ENCODE data around the gene KCNH4.
"Not testable (repeated sequence)": the region's sequence is repeated elsewhere in the genome, so short reads cannot be mapped to it uniquely, and the experiment has no call there.

The KCNH4 gene

DNA sequence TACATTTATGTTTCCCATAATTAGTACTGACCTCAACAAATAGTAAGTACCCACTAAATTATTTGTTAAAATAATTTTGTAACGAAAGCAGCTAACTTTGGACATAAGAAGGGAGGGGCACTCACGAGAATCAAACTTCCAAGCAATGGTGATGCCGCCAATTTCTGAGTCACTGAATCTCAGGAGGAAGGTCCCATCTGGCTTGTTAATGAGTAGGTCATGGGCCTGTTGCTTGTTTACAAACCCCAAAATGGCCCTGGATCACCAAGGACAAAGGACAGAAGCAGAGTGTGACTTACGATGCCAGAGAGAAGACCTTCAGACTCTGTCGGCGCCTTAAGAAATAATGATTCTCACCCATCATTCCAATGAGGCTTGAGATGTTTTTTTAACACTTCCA is 29.1 kb upstream of the KCNH4 start:
- H3K27me3 ChIP-seq (ENCODE audit: insufficient read depth, low read length), result no peaks in the 10 kb centered on the region
- H3K36me3 ChIP-seq (ENCODE audit: insufficient read depth, low read length), result peaks cover 81% of the 10 kb centered on the region
- no peak overlapping the region for H3K9ac ChIP-seq (ENCODE audit: low read depth, low read length)
- 96% methylated on average over 6 of the region's 6 CpGs for WGBS
- H3K27ac ChIP-seq (ENCODE audit: low read depth, low read length), result no peak overlapping the region
- no peak overlapping the region for H3K4me3 ChIP-seq (ENCODE audit: low read length)
- no peaks in the 10 kb centered on the region for H3K4me1 ChIP-seq (ENCODE audit: insufficient read depth, low read length)
- no peaks in the 10 kb centered on the region for H3K9me3 ChIP-seq (ENCODE audit: insufficient read depth, low read depth, low read length)

- H3K36me3 ChIP-seq (ENCODE audit: insufficient read depth, low read length), result peaks cover 81% of the 10 kb centered on the region
- WGBS, result 97% methylated on average over 7 of the region's 8 CpGs
- not testable (repeated sequence) for H3K4me3 ChIP-seq (ENCODE audit: low read length); H3K27ac ChIP-seq (ENCODE audit: low read depth, low read length); H3K4me1 ChIP-seq (ENCODE audit: insufficient read depth, low read length); H3K27me3 ChIP-seq (ENCODE audit: insufficient read depth, low read length); H3K9ac ChIP-seq (ENCODE audit: low read depth, low read length); H3K9me3 ChIP-seq (ENCODE audit: insufficient read depth, low read depth, low read length)
Observed at GRCh38 chr17:42206153-42206612, 25.2 kb upstream of the KCNH4 start.

DNA sequence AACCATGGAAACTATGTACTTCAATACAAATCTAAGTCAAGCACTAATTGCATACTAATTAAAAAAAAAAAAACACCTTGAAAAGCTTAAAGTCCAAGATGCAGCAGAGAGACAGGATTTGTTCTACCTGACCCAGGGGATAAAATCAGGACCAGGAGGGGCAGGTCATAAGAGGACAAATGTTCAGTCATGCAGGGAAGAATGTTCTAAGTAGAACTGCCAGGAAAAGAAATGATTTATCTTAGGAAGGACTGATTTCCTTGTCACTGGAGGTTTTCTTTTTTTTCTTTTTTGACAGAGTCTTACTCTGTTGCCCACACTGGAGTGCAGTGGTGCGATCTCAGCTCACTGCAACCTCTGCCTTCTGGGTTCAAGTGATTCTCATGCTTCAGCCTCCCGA is 22.4 kb upstream of the KCNH4 start:
- H3K36me3 ChIP-seq (ENCODE audit: insufficient read depth, low read length), result peaks cover 66% of the 10 kb centered on the region

DNA sequence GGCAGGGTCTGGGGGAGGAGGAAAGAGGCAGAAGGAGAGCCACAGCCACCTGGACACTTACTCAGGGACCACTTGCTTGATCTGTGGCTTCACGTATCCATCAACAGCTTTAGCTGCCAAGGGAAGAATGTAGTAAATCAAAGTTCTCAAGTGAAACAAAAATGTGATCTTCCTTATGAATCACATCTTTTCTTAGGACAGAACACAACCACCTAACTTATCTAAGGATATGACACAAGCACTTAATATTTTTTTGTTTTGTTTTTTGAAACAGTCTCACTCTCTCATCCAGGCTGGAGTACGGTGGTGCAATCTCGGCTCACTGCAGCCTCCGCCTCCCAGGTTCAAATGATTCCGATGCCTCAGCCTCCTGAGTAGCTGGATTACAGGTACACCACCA is 21.8 kb upstream of the KCNH4 start:
- no peaks in the 10 kb centered on the region for H3K4me1 ChIP-seq (ENCODE audit: insufficient read depth, low read length)
- H3K9me3 ChIP-seq (ENCODE audit: insufficient read depth, low read depth, low read length), result no peaks in the 10 kb centered on the region
- WGBS, result 95% methylated on average over 5 of the region's 5 CpGs
- no peak overlapping the region for H3K4me3 ChIP-seq (ENCODE audit: low read length)
- H3K36me3 ChIP-seq (ENCODE audit: insufficient read depth, low read length), result peaks cover 66% of the 10 kb centered on the region
- H3K27ac ChIP-seq (ENCODE audit: low read depth, low read length), result no peak overlapping the region
- no peaks in the 10 kb centered on the region for H3K27me3 ChIP-seq (ENCODE audit: insufficient read depth, low read length)
- no peak overlapping the region for H3K9ac ChIP-seq (ENCODE audit: low read depth, low read length)

More for the DNA sequence above, 22.4 kb upstream of the KCNH4 start:
- no peak overlapping the region for H3K27ac ChIP-seq (ENCODE audit: low read depth, low read length)
- no peaks in the 10 kb centered on the region for H3K27me3 ChIP-seq (ENCODE audit: insufficient read depth, low read length)
- H3K4me3 ChIP-seq (ENCODE audit: low read length), result no peak overlapping the region
- no peak overlapping the region for H3K9ac ChIP-seq (ENCODE audit: low read depth, low read length)
- no peaks in the 10 kb centered on the region for H3K4me1 ChIP-seq (ENCODE audit: insufficient read depth, low read length)
- WGBS, result 88% methylated on average over 2 of the region's 2 CpGs
- H3K9me3 ChIP-seq (ENCODE audit: insufficient read depth, low read depth, low read length), result no peaks in the 10 kb centered on the region

DNA sequence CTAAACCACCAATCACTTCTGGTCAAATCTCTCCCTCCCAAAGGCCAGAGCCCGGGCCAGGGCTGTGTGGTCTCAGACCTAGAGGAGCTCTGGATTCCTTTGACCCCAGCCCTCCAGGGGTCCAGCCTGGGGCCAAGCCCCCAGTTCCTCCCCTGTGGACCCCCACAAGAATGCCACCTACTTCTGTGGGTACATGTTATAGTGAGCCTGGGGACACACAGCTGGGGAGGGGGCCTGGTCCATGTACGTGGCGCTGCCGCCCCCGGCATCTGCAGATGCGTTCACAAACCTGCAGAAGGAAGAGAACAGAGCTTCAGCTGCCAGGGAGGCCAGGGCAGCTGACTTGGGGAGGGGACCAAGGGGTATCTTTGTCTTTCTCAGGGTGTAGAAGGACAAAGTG is 21.2 kb upstream of the KCNH4 start:
- H3K27me3 ChIP-seq (ENCODE audit: insufficient read depth, low read length), result no peaks in the 10 kb centered on the region
- no peak overlapping the region for H3K27ac ChIP-seq (ENCODE audit: low read depth, low read length)
- no peaks in the 10 kb centered on the region for H3K4me1 ChIP-seq (ENCODE audit: insufficient read depth, low read length)
- H3K4me3 ChIP-seq (ENCODE audit: low read length), result no peak overlapping the region
- no peaks in the 10 kb centered on the region for H3K9me3 ChIP-seq (ENCODE audit: insufficient read depth, low read depth, low read length)
- H3K36me3 ChIP-seq (ENCODE audit: insufficient read depth, low read length), result peaks cover 61% of the 10 kb centered on the region
- WGBS, result 98% methylated on average over 6 of the region's 6 CpGs
- no peak overlapping the region for H3K9ac ChIP-seq (ENCODE audit: low read depth, low read length)

GRCh38 chr17:42201458-42201772 is 20.5 kb upstream of the KCNH4 start:
- no peaks in the 10 kb centered on the region for H3K27me3 ChIP-seq (ENCODE audit: insufficient read depth, low read length)
- no peak overlapping the region for H3K9ac ChIP-seq (ENCODE audit: low read depth, low read length)
- H3K4me3 ChIP-seq (ENCODE audit: low read length), result no peak overlapping the region
- H3K4me1 ChIP-seq (ENCODE audit: insufficient read depth, low read length), result no peaks in the 10 kb centered on the region
- no peak overlapping the region for H3K27ac ChIP-seq (ENCODE audit: low read depth, low read length)
- peaks cover 54% of the 10 kb centered on the region for H3K36me3 ChIP-seq (ENCODE audit: insufficient read depth, low read length)
- no peaks in the 10 kb centered on the region for H3K9me3 ChIP-seq (ENCODE audit: insufficient read depth, low read depth, low read length)
- 97% methylated on average over 10 of the region's 10 CpGs for WGBS

DNA sequence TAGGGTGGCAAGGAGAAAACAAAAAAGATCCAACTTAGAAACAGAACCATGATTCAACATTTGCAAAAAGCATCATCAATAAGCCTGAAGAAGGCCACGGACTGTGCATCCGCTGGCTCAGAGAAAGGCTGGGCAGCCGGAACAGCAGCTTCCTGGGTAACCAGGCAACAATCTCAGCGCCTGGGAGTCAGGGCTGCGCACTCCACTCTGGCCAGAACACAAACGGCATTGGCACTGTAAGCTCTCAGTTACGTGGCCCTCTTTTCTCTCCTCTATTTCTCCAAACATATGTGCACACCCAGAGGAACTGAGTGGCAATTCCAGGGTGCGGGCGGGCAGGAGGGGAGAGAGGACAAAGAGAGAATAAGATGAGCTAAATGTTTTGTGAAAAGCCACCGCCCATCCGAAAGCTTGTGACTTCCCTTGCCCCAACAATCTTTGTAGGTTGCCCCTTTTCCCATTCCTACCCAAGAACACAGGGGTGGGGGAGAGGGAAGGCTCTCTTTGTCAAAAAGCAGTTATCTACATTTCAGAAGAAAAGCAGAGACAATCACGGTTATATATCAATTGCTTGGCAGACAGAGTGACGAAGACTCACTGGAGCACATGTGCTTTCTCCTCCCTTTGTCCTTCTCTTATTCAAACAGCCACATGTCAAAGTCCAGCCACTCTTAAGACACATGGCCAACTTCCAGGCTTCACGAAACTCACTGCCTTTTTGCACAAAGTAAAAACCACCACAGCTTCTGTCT is 19.9 kb upstream of the KCNH4 start:
- H3K9me3 ChIP-seq (ENCODE audit: insufficient read depth, low read depth, low read length), result no peaks in the 10 kb centered on the region
- H3K27ac ChIP-seq (ENCODE audit: low read depth, low read length), result no peak overlapping the region
- 94% methylated on average over 12 of the region's 14 CpGs for WGBS
- no peaks in the 10 kb centered on the region for H3K27me3 ChIP-seq (ENCODE audit: insufficient read depth, low read length)
- H3K4me1 ChIP-seq (ENCODE audit: insufficient read depth, low read length), result no peaks in the 10 kb centered on the region
- H3K9ac ChIP-seq (ENCODE audit: low read depth, low read length), result no peak overlapping the region
- H3K4me3 ChIP-seq (ENCODE audit: low read length), result no peak overlapping the region
- H3K36me3 ChIP-seq (ENCODE audit: insufficient read depth, low read length), result peaks cover 50% of the 10 kb centered on the region

- whole genome bisulfite sequencing, result 96% methylated on average over 9 of the region's 12 CpGs
- no peaks in the 10 kb centered on the region for H3K27me3 ChIP-seq (ENCODE audit: insufficient read depth, low read length)
- H3K4me1 ChIP-seq (ENCODE audit: insufficient read depth, low read length), result no peaks in the 10 kb centered on the region
- H3K36me3 ChIP-seq (ENCODE audit: insufficient read depth, low read length), result peaks cover 38% of the 10 kb centered on the region
- no peak overlapping the region for H3K4me3 ChIP-seq (ENCODE audit: low read length)
- H3K27ac ChIP-seq (ENCODE audit: low read depth, low read length), result no peak overlapping the region
- no peak overlapping the region for H3K9ac ChIP-seq (ENCODE audit: low read depth, low read length)
- H3K9me3 ChIP-seq (ENCODE audit: insufficient read depth, low read depth, low read length), result no peaks in the 10 kb centered on the region
Observed at GRCh38 chr17:42199416-42200011, 18.6 kb upstream of the KCNH4 start.

DNA sequence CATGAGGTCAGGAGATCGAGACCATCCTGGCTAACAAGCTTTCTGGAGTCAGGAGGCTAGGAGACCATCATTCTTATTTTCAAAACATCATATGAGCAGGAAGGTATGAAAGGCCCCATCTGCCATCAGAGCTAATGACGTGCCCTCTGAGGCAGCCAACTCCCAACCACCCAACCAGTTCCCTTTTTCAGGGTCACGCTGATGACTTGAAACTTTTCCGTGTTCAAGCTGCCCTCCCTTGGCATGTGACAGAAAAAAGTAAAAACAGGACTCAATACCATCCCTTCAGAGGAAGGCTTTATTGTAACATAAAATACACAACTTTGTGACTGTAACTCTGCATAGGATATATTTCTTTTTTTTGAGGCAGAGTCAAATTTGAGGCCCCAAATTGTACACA is 18.0 kb upstream of the KCNH4 start:
- Histone ChIP-seq H3K9me3 (ENCODE audit: insufficient read depth, low read depth, low read length) (no peaks in the 10 kb centered on the region), H3K4me3 (ENCODE audit: low read length) (no peak overlapping the region), H3K27ac (ENCODE audit: low read depth, low read length) (no peak overlapping the region), H3K27me3 (ENCODE audit: insufficient read depth, low read length) (no peaks in the 10 kb centered on the region), H3K9ac (ENCODE audit: low read depth, low read length) (no peak overlapping the region), H3K4me1 (ENCODE audit: insufficient read depth, low read length) (no peaks in the 10 kb centered on the region), H3K36me3 (ENCODE audit: insufficient read depth, low read length) (peaks cover 32% of the 10 kb centered on the region)
- 91% methylated on average over 4 of the region's 4 CpGs for WGBS

DNA sequence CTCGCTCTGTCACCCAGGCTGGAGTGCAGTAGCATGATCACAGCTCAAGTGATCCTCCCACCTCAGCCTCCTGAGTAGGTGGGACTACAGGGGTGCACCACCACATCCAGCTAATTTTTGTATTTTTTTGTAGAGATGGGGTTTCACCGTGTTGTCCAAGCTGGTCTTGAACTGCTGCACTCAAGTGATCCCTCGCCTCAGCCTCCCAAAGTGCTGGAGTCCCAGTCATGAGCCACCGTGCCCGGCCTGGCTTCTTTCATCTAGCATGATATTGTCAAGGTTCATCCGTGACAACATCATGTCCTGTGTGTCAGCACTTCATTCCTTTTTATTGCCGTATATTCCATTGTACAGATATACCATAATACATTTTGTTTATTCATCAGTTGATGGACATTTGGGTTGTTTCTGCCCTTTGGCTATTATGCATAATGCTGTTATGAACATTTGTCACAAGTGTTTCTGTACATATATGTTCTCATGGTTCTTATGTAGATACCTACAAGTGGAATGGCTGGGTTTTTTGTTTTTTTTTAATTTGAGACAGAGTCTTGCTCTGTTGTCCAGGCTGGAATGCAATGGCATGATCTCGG is 16.7 kb upstream of the KCNH4 start:
- H3K9me3 ChIP-seq (ENCODE audit: insufficient read depth, low read depth, low read length), result no peaks in the 10 kb centered on the region
- no peaks in the 10 kb centered on the region for H3K4me1 ChIP-seq (ENCODE audit: insufficient read depth, low read length)
- 95% methylated on average over 8 of the region's 8 CpGs for WGBS
- H3K9ac ChIP-seq (ENCODE audit: low read depth, low read length), result no peak overlapping the region
- H3K27ac ChIP-seq (ENCODE audit: low read depth, low read length), result no peak overlapping the region
- no peak overlapping the region for H3K4me3 ChIP-seq (ENCODE audit: low read length)
- H3K27me3 ChIP-seq (ENCODE audit: insufficient read depth, low read length), result no peaks in the 10 kb centered on the region
- peaks cover 23% of the 10 kb centered on the region for H3K36me3 ChIP-seq (ENCODE audit: insufficient read depth, low read length)

DNA sequence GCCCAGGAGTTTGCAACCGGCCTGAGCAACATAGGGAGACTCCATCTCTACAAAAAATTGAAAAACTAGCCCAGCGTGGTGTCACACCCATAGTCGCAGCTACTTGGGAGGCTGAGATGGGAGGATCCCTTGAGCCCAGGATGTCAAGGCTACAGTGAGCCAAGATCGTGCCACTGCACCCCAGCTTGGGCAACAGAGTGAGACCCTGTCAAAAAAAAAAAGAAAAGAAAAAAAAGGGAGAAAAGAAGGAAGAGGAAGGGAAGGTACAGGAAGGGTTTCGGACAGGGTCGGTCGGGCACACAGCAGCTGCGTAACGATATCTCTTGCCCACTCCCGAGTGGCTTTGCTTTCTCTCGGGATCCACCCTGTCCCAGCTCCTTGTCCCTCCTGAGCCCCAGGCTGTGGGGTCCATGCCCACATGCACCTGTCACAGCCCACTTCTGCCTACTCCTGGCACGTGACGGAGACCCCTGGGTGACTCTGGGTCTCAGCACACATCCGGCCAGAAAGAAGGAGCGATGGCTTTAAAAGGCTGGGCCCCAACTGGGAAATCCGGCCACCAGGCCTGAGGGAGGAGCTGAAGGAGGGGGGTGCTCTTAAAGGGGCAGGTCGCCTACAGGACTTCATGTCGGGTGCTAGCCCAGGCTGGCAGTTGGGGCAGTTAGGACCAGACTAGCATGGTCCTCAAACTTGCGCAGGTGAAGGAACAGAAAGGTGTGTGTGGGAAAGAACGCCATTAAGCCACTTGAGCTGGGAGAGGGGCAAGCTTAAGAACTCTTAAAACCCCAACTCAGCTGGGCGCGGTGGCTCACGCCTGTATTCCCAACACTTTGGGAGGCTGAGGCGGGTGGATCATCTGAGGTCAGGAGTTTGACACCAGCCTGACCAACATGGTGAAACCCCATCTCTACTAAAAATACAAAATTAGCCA is 13.3 kb upstream of the KCNH4 start, which contains the start of gene GHDC:
Gene GHDC, minus strand, starts transcription at position 526 of the 931 bp plus-strand sequence. CDS start 913 bp downstream, outside the sequence.
- H3K36me3 ChIP-seq (ENCODE audit: insufficient read depth, low read length), result no peaks in the 10 kb centered on the region
- no peaks in the 10 kb centered on the region for H3K27me3 ChIP-seq (ENCODE audit: insufficient read depth, low read length)
- H3K4me3 ChIP-seq (ENCODE audit: low read length), result peak within 1 kb of the TSS; percentile 52
- no peaks in the 10 kb centered on the region for H3K4me1 ChIP-seq (ENCODE audit: insufficient read depth, low read length)
- no peak within 1 kb of the TSS for H3K27ac ChIP-seq (ENCODE audit: low read depth, low read length)
- 51% methylated on average over 24 of the region's 24 CpGs for WGBS
- H3K9me3 ChIP-seq (ENCODE audit: insufficient read depth, low read depth, low read length), result no peaks in the 10 kb centered on the region
- no peak within 1 kb of the TSS for H3K9ac ChIP-seq (ENCODE audit: low read depth, low read length)

All from HUES64 (cell line).